Mesendoderm (in vitro differentiated cells): ENCODE measurements around the gene TUFM.

Experiments
- DNase-seq: peaks from one replicate; pipeline ENCODE4 v3.0.0; 2013
- H2AK5ac ChIP-seq: 2 replicates; pipeline ENCODE4 v1.6.1; 2013; ENCODE audit warnings: low read length, inconsistent platforms
- H2BK120ac ChIP-seq: 2 replicates; pipeline ENCODE4 v1.6.1; 2013; ENCODE audit warnings: low read depth, mild to moderate bottlenecking, low read length, moderate library complexity, mixed read lengths
- H2BK15ac ChIP-seq: replicated peaks from 2 replicates; pipeline ENCODE4 v1.6.1; 2013; ENCODE audit warnings: low read depth, mild to moderate bottlenecking, moderate library complexity
- H2BK5ac ChIP-seq: 2 replicates; pipeline ENCODE4 v1.6.1; 2013; ENCODE audit warnings: low read length, inconsistent platforms
- H3K18ac ChIP-seq: 2 replicates; pipeline ENCODE4 v1.6.1; 2013; ENCODE audit warnings: mild to moderate bottlenecking, low read length, mixed read lengths
- H3K23ac ChIP-seq: one replicate; pipeline ENCODE4 v1.6.1; 2013; ENCODE audit warnings: low read length
- H3K27ac ChIP-seq: 2 replicates; pipeline ENCODE4 v1.5.1; 2013; ENCODE audit warnings: low read depth, mild to moderate bottlenecking, inconsistent platforms, low read length, moderate library complexity
- H3K27me3 ChIP-seq: 2 replicates; pipeline ENCODE4 v1.6.1; 2013; ENCODE audit warnings: low read length, control low read depth, mild to moderate bottlenecking, inconsistent platforms; ENCODE audit not compliant: insufficient read depth, poor library complexity
- H3K36me3 ChIP-seq: 2 replicates; pipeline ENCODE4 v1.6.1; 2013; ENCODE audit warnings: low read length, inconsistent platforms; ENCODE audit not compliant: control insufficient read depth, insufficient read depth
- H3K4ac ChIP-seq: one replicate; pipeline ENCODE4 v1.6.1; 2013; ENCODE audit warnings: low read depth, mild to moderate bottlenecking, low read length, moderate library complexity
- H3K4me1 ChIP-seq: 2 replicates; pipeline ENCODE4 v1.6.1; 2013; ENCODE audit warnings: low read depth, low read length, inconsistent platforms; ENCODE audit not compliant: control insufficient read depth
- H3K4me2 ChIP-seq: 2 replicates; pipeline ENCODE4 v1.6.1; 2013; ENCODE audit warnings: low read length
- H3K4me3 ChIP-seq: 2 replicates; pipeline ENCODE4 v1.5.1; 2013; ENCODE audit warnings: mild to moderate bottlenecking, low read length
- H3K56ac ChIP-seq: one replicate; pipeline ENCODE4 v1.6.1; 2013; ENCODE audit warnings: low read length
- H3K79me1 ChIP-seq: 2 replicates; pipeline ENCODE4 v1.6.1; 2013; ENCODE audit warnings: low read length, inconsistent platforms
- H3K79me2 ChIP-seq: 2 replicates; pipeline ENCODE4 v1.6.1; 2013; ENCODE audit warnings: mild to moderate bottlenecking, low read length; ENCODE audit not compliant: control insufficient read depth, insufficient read depth
- H3K9ac ChIP-seq: 2 replicates; pipeline ENCODE4 v1.6.1; 2013; ENCODE audit warnings: low read length, inconsistent platforms
- H4K5ac ChIP-seq: one replicate; pipeline ENCODE4 v1.6.1; 2013; ENCODE audit warnings: low read length
- H4K8ac ChIP-seq: one replicate; pipeline ENCODE4 v1.6.1; 2013; ENCODE audit warnings: low read depth, mild to moderate bottlenecking, control low read depth, low read length, moderate library complexity
- WGBS: extraction: QIAGEN DNeasy Blood & Tissue Kit; methylation state at CpG from one replicate; pipeline ENCODE4 v1.1.7; 2013; ENCODE audit warnings: low lambda C conversion rate, missing lambda C conversion rate; ENCODE audit not compliant: insufficient coverage; ENCODE audit errors: extremely low coverage; 5-methylcytosine and 5-hydroxymethylcytosine counted together

Gene TUFM

GRCh38 chr16:28839899-28840298 is 6.2 kb downstream of the TUFM start:
- Histone ChIP-seq H3K79me2 (peaks cover 5% of the 10 kb centered on the region), H2BK15ac (no peak overlapping the region), H3K27ac (no peak overlapping the region), H3K4ac (no peak overlapping the region), H3K36me3 (peaks cover 30% of the 10 kb centered on the region), H4K5ac (no peak overlapping the region), H3K56ac (no peak overlapping the region), H3K4me3 (no peak overlapping the region), H3K4me1 (no peaks in the 10 kb centered on the region), H3K27me3 (no peaks in the 10 kb centered on the region), H3K23ac (no peak overlapping the region), H3K9ac (no peak overlapping the region), H4K8ac (no peak overlapping the region), H2BK120ac (no peak overlapping the region), H3K4me2 (no peak overlapping the region), H3K18ac (no peak overlapping the region), H2AK5ac (no peak overlapping the region), H3K79me1 (peaks cover 8% of the 10 kb centered on the region), H2BK5ac (no peak overlapping the region)
- no CpG with 5 or more reads among the region's 1 CpG for WGBS
- no peak for DNase-seq

- Histone ChIP-seq H3K4me1 (no peaks in the 10 kb centered on the region), H3K27ac (no peak overlapping the region), H3K79me1 (peaks cover 1% of the 10 kb centered on the region), H3K4ac (no peak overlapping the region), H2BK5ac (no peak overlapping the region), H3K27me3 (no peaks in the 10 kb centered on the region), H3K4me2 (no peak overlapping the region), H2AK5ac (no peak overlapping the region), H4K5ac (no peak overlapping the region), H3K9ac (no peak overlapping the region), H3K18ac (no peak overlapping the region), H2BK120ac (no peak overlapping the region), H3K79me2 (no peaks in the 10 kb centered on the region), H3K23ac (no peak overlapping the region), H4K8ac (no peak overlapping the region), H3K4me3 (no peak overlapping the region), H2BK15ac (no peak overlapping the region), H3K56ac (no peak overlapping the region), H3K36me3 (peaks cover 31% of the 10 kb centered on the region)
- no CpG with 5 or more reads among the region's 14 CpGs for WGBS
- DNase-seq = no peak
Measured at GRCh38 chr16:28839004-28839639, 7.0 kb downstream of the TUFM start.

GRCh38 chr16:28838558-28838918 is 7.6 kb downstream of the TUFM start:
- Histone ChIP-seq H3K4me2 (no peak overlapping the region), H2BK5ac (no peak overlapping the region), H2BK120ac (no peak overlapping the region), H4K8ac (no peak overlapping the region), H3K18ac (no peak overlapping the region), H3K27ac (no peak overlapping the region), H3K79me2 (no peaks in the 10 kb centered on the region), H3K23ac (no peak overlapping the region), H2BK15ac (no peak overlapping the region), H3K56ac (no peak overlapping the region), H3K4me3 (no peak overlapping the region), H3K36me3 (peaks cover 31% of the 10 kb centered on the region), H2AK5ac (no peak overlapping the region), H3K4ac (no peak overlapping the region), H3K9ac (no peak overlapping the region), H3K4me1 (no peaks in the 10 kb centered on the region), H4K5ac (no peak overlapping the region), H3K27me3 (no peaks in the 10 kb centered on the region), H3K79me1 (no peaks in the 10 kb centered on the region)
- DNase-seq = no peak
- no CpG with 5 or more reads among the region's 1 CpG for WGBS

- no peak overlapping the region for H2BK15ac ChIP-seq
- H3K79me1 ChIP-seq = no peaks in the 10 kb centered on the region
- no peak overlapping the region for H4K8ac ChIP-seq
- H3K4me1 ChIP-seq = no peaks in the 10 kb centered on the region
- peaks cover 34% of the 10 kb centered on the region for H3K36me3 ChIP-seq
- no peak for DNase-seq
- no peak overlapping the region for H3K4ac ChIP-seq
- no peak overlapping the region for H3K9ac ChIP-seq
- H2AK5ac ChIP-seq = no peak overlapping the region
- no CpG with 5 or more reads among the region's 7 CpGs for WGBS
- no peak overlapping the region for H3K4me3 ChIP-seq
- H3K27ac ChIP-seq = no peak overlapping the region
- no peak overlapping the region for H3K56ac ChIP-seq
- no peak overlapping the region for H2BK120ac ChIP-seq
- no peak overlapping the region for H2BK5ac ChIP-seq
- H3K4me2 ChIP-seq = no peak overlapping the region
- no peak overlapping the region for H3K23ac ChIP-seq
- no peaks in the 10 kb centered on the region for H3K27me3 ChIP-seq
- H3K79me2 ChIP-seq = no peaks in the 10 kb centered on the region
- no peak overlapping the region for H4K5ac ChIP-seq
- no peak overlapping the region for H3K18ac ChIP-seq
Measured at GRCh38 chr16:28837672-28838557, 8.2 kb downstream of the TUFM start.

- no peak overlapping the region for H2BK15ac ChIP-seq
- H3K4ac ChIP-seq = no peak overlapping the region
- H3K79me2 ChIP-seq = no peaks in the 10 kb centered on the region
- H3K4me3 ChIP-seq = no peak overlapping the region
- no peak overlapping the region for H4K5ac ChIP-seq
- H3K56ac ChIP-seq = no peak overlapping the region
- no peak overlapping the region for H3K27ac ChIP-seq
- H3K27me3 ChIP-seq = no peaks in the 10 kb centered on the region
- no peak overlapping the region for H3K18ac ChIP-seq
- no peak overlapping the region for H2BK5ac ChIP-seq
- no peak for DNase-seq
- no CpG with 5 or more reads among the region's 8 CpGs for WGBS
- H4K8ac ChIP-seq = no peak overlapping the region
- H2AK5ac ChIP-seq = no peak overlapping the region
- no peak overlapping the region for H3K9ac ChIP-seq
- no peaks in the 10 kb centered on the region for H3K79me1 ChIP-seq
- H3K4me2 ChIP-seq = no peak overlapping the region
- H3K36me3 ChIP-seq = peaks cover 34% of the 10 kb centered on the region
- no peak overlapping the region for H3K23ac ChIP-seq
- H3K4me1 ChIP-seq = no peaks in the 10 kb centered on the region
- no peak overlapping the region for H2BK120ac ChIP-seq
Measured at GRCh38 chr16:28836761-28837064, 9.4 kb downstream of the TUFM start.
